T-helper 17 cell (primary cell): ENCODE measurements around the gene TBC1D2. TPM values are rescaled to one million over a fixed set of nuclear protein-coding genes. Genes with fewer than 3 reads are reported as not detected.
"Not testable (repeated sequence)": the region's sequence is repeated elsewhere in the genome, so short reads cannot be mapped to it uniquely, and the experiment has no call there.

Experiments
- ATAC-seq: fragments of 150-1000 bp; cut with Tn5 transposase; 2 replicates; pipeline ENCODE4 v1.10.0; 2021; ENCODE audit warnings: mild to moderate bottlenecking, moderate library complexity
- DNase-seq, 3 donors: peaks; one replicate each; pipeline versions ENCODE4 v3.0.0 to v3.0.0-alpha.2; 2020 to 2021
- H3K9me3 ChIP-seq: one replicate; pipeline ENCODE4 v1.7.0; 2013; ENCODE audit warnings: low read length, mild to moderate bottlenecking; ENCODE audit not compliant: control insufficient read depth, poor library complexity, severe bottlenecking
- H3K27ac Mint-ChIP-seq: one replicate; pipeline ENCODE4 v1.8.0; 2022; ENCODE audit warnings: mild to moderate bottlenecking, moderate library complexity, mixed read lengths
- H3K27me3 Mint-ChIP-seq: one replicate; pipeline ENCODE4 v1.8.0; 2022; ENCODE audit warnings: mixed read lengths
- H3K36me3 Mint-ChIP-seq: one replicate; pipeline ENCODE4 v1.8.0; 2022; ENCODE audit warnings: low read depth, mixed read lengths
- H3K4me1 Mint-ChIP-seq: one replicate; pipeline ENCODE4 v1.8.0; 2022; ENCODE audit warnings: mild to moderate bottlenecking, mixed read lengths
- H3K4me3 Mint-ChIP-seq: one replicate; pipeline ENCODE4 v1.8.0; 2022; ENCODE audit warnings: mild to moderate bottlenecking, moderate library complexity, mixed read lengths
- total RNA-seq, 4 donors: library from RNA in 2 of 4; stranded (reverse) in 2 of 4; gene quantifications; one replicate each; pipeline ENCODE4 v1.2.3 and lab custom pipeline; 2022 to 2026

TBC1D2 gene
- total RNA-seq, 2 donors from 2014 or later = 7.8 to 8.2 TPM

GRCh38 chr9:98285446-98285845, 30.0 kb upstream of the TBC1D2 start:
- ATAC-seq (no peak), DNase-seq (no peak)
- peaks cover 4% of the 10 kb centered on the region for H3K4me1 Mint-ChIP-seq
- peaks cover 37% of the 10 kb centered on the region for H3K27me3 Mint-ChIP-seq
- no peaks in the 10 kb centered on the region for H3K9me3 ChIP-seq
- no peak overlapping the region for H3K4me3 Mint-ChIP-seq
- H3K27ac Mint-ChIP-seq = no peak overlapping the region
- H3K36me3 Mint-ChIP-seq = peaks cover 3% of the 10 kb centered on the region

- Mint-ChIP-seq H3K36me3 (peaks cover 3% of the 10 kb centered on the region), H3K27me3 (peaks cover 44% of the 10 kb centered on the region), H3K4me1 (peaks cover 4% of the 10 kb centered on the region), H3K4me3 (no peak overlapping the region), H3K27ac (no peak overlapping the region)
- H3K9me3 ChIP-seq = no peaks in the 10 kb centered on the region
- DNase-seq = no peak
- no peak for ATAC-seq
Measured at GRCh38 chr9:98284754-98285153, 29.3 kb upstream of the TBC1D2 start.

GRCh38 chr9:98283143-98283542, 27.7 kb upstream of the TBC1D2 start:
- not testable (repeated sequence) for H3K4me3 Mint-ChIP-seq, DNase-seq, H3K27ac Mint-ChIP-seq, ATAC-seq, H3K9me3 ChIP-seq, H3K4me1 Mint-ChIP-seq, H3K36me3 Mint-ChIP-seq
- H3K27me3 Mint-ChIP-seq = peaks cover 56% of the 10 kb centered on the region

- peaks cover 4% of the 10 kb centered on the region for H3K4me1 Mint-ChIP-seq
- H3K4me3 Mint-ChIP-seq = no peak overlapping the region
- ATAC-seq (no peak), DNase-seq (no peak)
- no peaks in the 10 kb centered on the region for H3K9me3 ChIP-seq
- peak overlapping the region; percentile 67 for H3K27ac Mint-ChIP-seq
- H3K36me3 Mint-ChIP-seq = peaks cover 5% of the 10 kb centered on the region
- peaks cover 57% of the 10 kb centered on the region for H3K27me3 Mint-ChIP-seq
Measured at GRCh38 chr9:98281281-98281680, 25.8 kb upstream of the TBC1D2 start.

GRCh38 chr9:98280574-98280973, 25.1 kb upstream of the TBC1D2 start:
- no peak overlapping the region for H3K27ac Mint-ChIP-seq
- no peaks in the 10 kb centered on the region for H3K9me3 ChIP-seq
- H3K36me3 Mint-ChIP-seq = peaks cover 5% of the 10 kb centered on the region
- DNase-seq (no peak), ATAC-seq (no peak)
- H3K27me3 Mint-ChIP-seq = peaks cover 55% of the 10 kb centered on the region
- H3K4me3 Mint-ChIP-seq = no peak overlapping the region
- peaks cover 4% of the 10 kb centered on the region for H3K4me1 Mint-ChIP-seq

- H3K36me3 Mint-ChIP-seq = peaks cover 5% of the 10 kb centered on the region
- peaks cover 4% of the 10 kb centered on the region for H3K4me1 Mint-ChIP-seq
- ATAC-seq = no peak
- no peak overlapping the region for H3K27ac Mint-ChIP-seq
- no peak overlapping the region for H3K4me3 Mint-ChIP-seq
- DNase-seq = no peak
- peaks cover 55% of the 10 kb centered on the region for H3K27me3 Mint-ChIP-seq
- no peaks in the 10 kb centered on the region for H3K9me3 ChIP-seq
Measured at GRCh38 chr9:98280162-98280561, 24.7 kb upstream of the TBC1D2 start.

- Mint-ChIP-seq H3K4me3 (no peak overlapping the region), H3K27ac (no peak overlapping the region), H3K4me1 (peaks cover 4% of the 10 kb centered on the region), H3K36me3 (peaks cover 5% of the 10 kb centered on the region), H3K27me3 (peaks cover 66% of the 10 kb centered on the region)
- no peaks in the 10 kb centered on the region for H3K9me3 ChIP-seq
- DNase-seq (no peak), ATAC-seq (no peak)
Measured at GRCh38 chr9:98276907-98277469, 21.5 kb upstream of the TBC1D2 start.

- ATAC-seq (no peak), DNase-seq (no peak)
- no peak overlapping the region for H3K27ac Mint-ChIP-seq
- H3K27me3 Mint-ChIP-seq = peaks cover 64% of the 10 kb centered on the region
- peaks cover 4% of the 10 kb centered on the region for H3K36me3 Mint-ChIP-seq
- H3K4me1 Mint-ChIP-seq = no peaks in the 10 kb centered on the region
- H3K9me3 ChIP-seq = no peaks in the 10 kb centered on the region
- H3K4me3 Mint-ChIP-seq = no peak overlapping the region
Measured at GRCh38 chr9:98275159-98275558, 19.7 kb upstream of the TBC1D2 start.

GRCh38 chr9:98272083-98272482, 16.6 kb upstream of the TBC1D2 start:
- H3K9me3 ChIP-seq = no peaks in the 10 kb centered on the region
- peaks cover 77% of the 10 kb centered on the region for H3K27me3 Mint-ChIP-seq
- H3K4me3 Mint-ChIP-seq = no peak overlapping the region
- ATAC-seq = no peak
- H3K27ac Mint-ChIP-seq = no peak overlapping the region
- H3K36me3 Mint-ChIP-seq = peaks cover 5% of the 10 kb centered on the region
- H3K4me1 Mint-ChIP-seq = no peaks in the 10 kb centered on the region
- no peak for DNase-seq

- ATAC-seq = no peak
- DNase-seq = no peak
- no peak overlapping the region for H3K27ac Mint-ChIP-seq
- H3K4me1 Mint-ChIP-seq = no peaks in the 10 kb centered on the region
- H3K4me3 Mint-ChIP-seq = no peak overlapping the region
- H3K27me3 Mint-ChIP-seq = peaks cover 75% of the 10 kb centered on the region
- peaks cover 5% of the 10 kb centered on the region for H3K36me3 Mint-ChIP-seq
- H3K9me3 ChIP-seq = no peaks in the 10 kb centered on the region
Measured at GRCh38 chr9:98271479-98271878, 16.0 kb upstream of the TBC1D2 start.

GRCh38 chr9:98270284-98270683, 14.8 kb upstream of the TBC1D2 start:
- not testable (repeated sequence) for H3K36me3 Mint-ChIP-seq, H3K27ac Mint-ChIP-seq, ATAC-seq, H3K9me3 ChIP-seq, H3K4me3 Mint-ChIP-seq, H3K4me1 Mint-ChIP-seq, DNase-seq
- peaks cover 72% of the 10 kb centered on the region for H3K27me3 Mint-ChIP-seq

GRCh38 chr9:98269652-98270051, 14.2 kb upstream of the TBC1D2 start:
- not testable (repeated sequence) for ATAC-seq, H3K4me3 Mint-ChIP-seq, H3K4me1 Mint-ChIP-seq, H3K36me3 Mint-ChIP-seq, H3K27ac Mint-ChIP-seq, DNase-seq, H3K9me3 ChIP-seq
- peaks cover 70% of the 10 kb centered on the region for H3K27me3 Mint-ChIP-seq

- H3K9me3 ChIP-seq, DNase-seq, H3K27ac Mint-ChIP-seq, H3K36me3 Mint-ChIP-seq, H3K4me3 Mint-ChIP-seq, ATAC-seq, H3K4me1 Mint-ChIP-seq: not testable (repeated sequence)
- peaks cover 55% of the 10 kb centered on the region for H3K27me3 Mint-ChIP-seq
Measured at GRCh38 chr9:98267556-98267955, 12.1 kb upstream of the TBC1D2 start.

GRCh38 chr9:98264516-98264915, 9.1 kb upstream of the TBC1D2 start:
- Mint-ChIP-seq H3K4me3 (no peak overlapping the region), H3K4me1 (no peaks in the 10 kb centered on the region), H3K27me3 (peaks cover 32% of the 10 kb centered on the region), H3K27ac (no peak overlapping the region), H3K36me3 (peaks cover 3% of the 10 kb centered on the region)
- DNase-seq (no peak), ATAC-seq (no peak)
- H3K9me3 ChIP-seq = no peaks in the 10 kb centered on the region
